ENCODE results near the gene HSPA12B. TPM values are rescaled to one million over a fixed set of nuclear protein-coding genes. Genes with fewer than 3 reads are reported as not detected.
A peak's percentile ranks its signal among the peaks of the same experiment; 100 is the strongest.

HSPA12B gene
- total RNA-seq, 1 experiment from 2014 or later: 6.3 TPM

- Mint-ChIP-seq H3K36me3 (peaks cover 4% of the 10 kb centered on the region), H3K27ac (peak within 1 kb of the TSS; percentile 84), H3K4me3 (peak within 1 kb of the TSS; percentile 82), H3K27me3 (ENCODE audit: low read depth) (peaks cover 11% of the 10 kb centered on the region; the same call in 1 of the 2 replicates), H3K4me1 (peaks cover 47% of the 10 kb centered on the region), H3K9me3 (no peaks in the 10 kb centered on the region)
- DNase-seq (ENCODE audit: low spot score) (peak; percentile 92), ATAC-seq (peak; percentile 52)
- POLR2A ChIA-PET: interaction anchor here (0.6 kb wide), 1 partner anchor 23 kb away, joined by 4 read pairs; no protein-coding TSS in a partner anchor
- CTCF ChIA-PET: interaction anchor here (0.5 to 2.8 kb wide), 4 partner anchors 10 to 36 kb away, joined by 3 to 29 read pairs (median 8); partner anchors contain the start of genes AP5S1 and CENPB
- TF ChIP-seq NR1H2 (CRISPR knock-in tag; IDR thresholded peaks at IDR 0.05) (no peak), FOXP4 (CRISPR knock-in tag; IDR thresholded peaks at IDR 0.05) (peak; percentile 45; the same call in 1 of the 2 replicates), SMAD3 (CRISPR knock-in tag; IDR thresholded peaks at IDR 0.05; ENCODE audit: borderline replicate concordance) (peak; percentile 30; the same call in 1 of the 2 replicates), ZNF281 (CRISPR knock-in tag; IDR thresholded peaks at IDR 0.05) (no peak), ESRRA (CRISPR knock-in tag; IDR thresholded peaks at IDR 0.05; ENCODE audit: borderline replicate concordance) (peak; percentile 96), ATF6 (CRISPR knock-in tag; IDR thresholded peaks at IDR 0.05) (no peak), GTF2I (CRISPR knock-in tag; conservative IDR thresholded peaks at IDR 0.05) (peak; percentile 93), JAZF1 (CRISPR knock-in tag; IDR thresholded peaks at IDR 0.05) (no peak), RORB (CRISPR knock-in tag; IDR thresholded peaks at IDR 0.05) (no peak), FOXP1 (CRISPR knock-in tag; IDR thresholded peaks at IDR 0.05; ENCODE audit: borderline replicate concordance) (peak; percentile 81; the same call in 1 of the 2 replicates), PREB (CRISPR knock-in tag; IDR thresholded peaks at IDR 0.05; ENCODE audit: borderline replicate concordance) (peak; percentile 61; the same call in 1 of the 2 replicates), ATF1 (CRISPR knock-in tag; IDR thresholded peaks at IDR 0.05) (no peak), CTCF (IDR thresholded peaks at IDR 0.05) (no peak), E2F1 (CRISPR knock-in tag; IDR thresholded peaks at IDR 0.05) (no peak), ZBTB43 (CRISPR knock-in tag; IDR thresholded peaks at IDR 0.05) (no peak; the same call in 1 of the 2 replicates), CBFB (CRISPR knock-in tag; IDR thresholded peaks at IDR 0.05; ENCODE audit: low read depth) (no peak), TEAD4 (CRISPR knock-in tag; IDR thresholded peaks at IDR 0.05) (no peak), MAX (CRISPR knock-in tag; IDR thresholded peaks at IDR 0.05) (peak; percentile 74), ZNF263 (CRISPR knock-in tag; IDR thresholded peaks at IDR 0.05; ENCODE audit: low read depth) (no peak), USF2 (CRISPR knock-in tag; IDR thresholded peaks at IDR 0.05) (peak; percentile 61), JUN (CRISPR knock-in tag; IDR thresholded peaks at IDR 0.05) (no peak), FOXK1 (CRISPR knock-in tag; IDR thresholded peaks at IDR 0.05) (no peak)
Measured at GRCh38 chr20:3795511-3796468, 63.3 kb downstream of the HSPA12B start, which contains the start of gene CDC25B. CDC25B (plus strand) TSS chr20:3796310; CDS start chr20:3796532, 222 bp downstream.
